ENCODE measurements around the gene ANXA1.
"Not testable (repeated sequence)": the region's sequence is repeated elsewhere in the genome, so short reads cannot be mapped to it uniquely, and the experiment has no call there.

Gene ANXA1, protein sequence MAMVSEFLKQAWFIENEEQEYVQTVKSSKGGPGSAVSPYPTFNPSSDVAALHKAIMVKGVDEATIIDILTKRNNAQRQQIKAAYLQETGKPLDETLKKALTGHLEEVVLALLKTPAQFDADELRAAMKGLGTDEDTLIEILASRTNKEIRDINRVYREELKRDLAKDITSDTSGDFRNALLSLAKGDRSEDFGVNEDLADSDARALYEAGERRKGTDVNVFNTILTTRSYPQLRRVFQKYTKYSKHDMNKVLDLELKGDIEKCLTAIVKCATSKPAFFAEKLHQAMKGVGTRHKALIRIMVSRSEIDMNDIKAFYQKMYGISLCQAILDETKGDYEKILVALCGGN

GRCh38 chr9:73151653-73152542, at the start of gene ANXA1:
Gene ANXA1 (plus strand): TSS chr9:73151865. CDS start chr9:73158536, 6,671 bp downstream.
- Histone ChIP-seq H3K4me3 (ENCODE audit: low read depth, low read length) (peak within 1 kb of the TSS; percentile 94), H2AFZ (ENCODE audit: low read length, unreplicated experiment) (no peak within 1 kb of the TSS), H3K27ac (ENCODE audit: low read depth, low read length) (peak within 1 kb of the TSS; percentile 95), H3K79me2 (ENCODE audit: control insufficient read depth, insufficient read depth, low read length, unreplicated experiment) (peaks cover 58% of the 10 kb centered on the region), H3K27me3 (ENCODE audit: insufficient read depth, low read length) (no peaks in the 10 kb centered on the region), H3K4me1 (ENCODE audit: control insufficient read depth, insufficient read depth, low read length, unreplicated experiment) (peaks cover 57% of the 10 kb centered on the region), H3K36me3 (ENCODE audit: insufficient read depth, low read length) (peaks cover 29% of the 10 kb centered on the region)

DNA sequence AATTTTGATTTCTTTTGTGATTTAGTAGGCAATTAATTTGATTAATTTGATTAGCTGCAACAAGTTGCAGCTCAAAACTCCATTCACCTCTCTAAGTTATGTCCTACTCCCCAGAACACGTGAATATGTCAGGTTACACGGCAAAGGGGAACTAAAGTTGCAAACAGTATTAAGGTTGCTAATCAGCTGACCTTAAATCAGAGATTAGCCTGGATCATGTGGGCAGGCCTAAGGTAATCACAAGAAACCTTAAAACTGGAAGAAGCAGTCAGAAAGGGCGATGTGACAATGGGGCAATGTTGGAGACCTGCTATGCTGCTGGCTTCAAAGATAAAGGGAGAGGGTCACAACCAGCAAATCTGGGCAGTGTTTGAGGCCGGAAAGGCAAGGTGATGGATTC, 47.3 kb upstream of the ANXA1 start:
- no peaks in the 10 kb centered on the region for H3K36me3 ChIP-seq (ENCODE audit: insufficient read depth, low read length)
- H3K27ac ChIP-seq (ENCODE audit: low read depth, low read length) = no peak overlapping the region
- no peak overlapping the region for H2AFZ ChIP-seq (ENCODE audit: low read length, unreplicated experiment)

DNA sequence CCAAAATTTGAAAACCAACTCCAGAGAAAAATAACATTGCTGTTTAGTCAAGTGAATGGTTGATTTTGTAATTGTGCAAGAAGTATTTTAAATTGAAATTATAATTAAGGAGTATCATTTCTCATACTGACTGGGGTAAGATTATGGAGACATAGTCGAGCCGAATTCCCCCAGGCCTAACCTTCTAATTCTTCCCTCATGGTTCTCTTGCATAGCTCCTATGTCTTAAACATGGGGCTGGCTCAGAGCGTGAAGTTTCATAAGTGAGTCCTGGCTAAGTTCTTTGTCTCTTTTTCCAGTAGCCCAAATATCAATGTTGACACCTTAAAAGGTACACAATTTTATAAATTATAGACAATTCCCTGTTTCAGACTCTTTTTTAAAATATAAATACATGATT, 46.7 kb upstream of the ANXA1 start:
- peaks cover 4% of the 10 kb centered on the region for H3K4me1 ChIP-seq (ENCODE audit: control insufficient read depth, insufficient read depth, low read length, unreplicated experiment)
- no peaks in the 10 kb centered on the region for H3K79me2 ChIP-seq (ENCODE audit: control insufficient read depth, insufficient read depth, low read length, unreplicated experiment)
- no peaks in the 10 kb centered on the region for H3K27me3 ChIP-seq (ENCODE audit: insufficient read depth, low read length)
- H3K36me3 ChIP-seq (ENCODE audit: insufficient read depth, low read length) = no peaks in the 10 kb centered on the region
- H2AFZ ChIP-seq (ENCODE audit: low read length, unreplicated experiment) = no peak overlapping the region
- no peak overlapping the region for H3K4me3 ChIP-seq (ENCODE audit: low read depth, low read length)
- no peak overlapping the region for H3K27ac ChIP-seq (ENCODE audit: low read depth, low read length)

More for the DNA sequence above, 47.3 kb upstream of the ANXA1 start:
- no peaks in the 10 kb centered on the region for H3K79me2 ChIP-seq (ENCODE audit: control insufficient read depth, insufficient read depth, low read length, unreplicated experiment)
- peaks cover 4% of the 10 kb centered on the region for H3K4me1 ChIP-seq (ENCODE audit: control insufficient read depth, insufficient read depth, low read length, unreplicated experiment)
- no peaks in the 10 kb centered on the region for H3K27me3 ChIP-seq (ENCODE audit: insufficient read depth, low read length)
- H3K4me3 ChIP-seq (ENCODE audit: low read depth, low read length) = no peak overlapping the region

DNA sequence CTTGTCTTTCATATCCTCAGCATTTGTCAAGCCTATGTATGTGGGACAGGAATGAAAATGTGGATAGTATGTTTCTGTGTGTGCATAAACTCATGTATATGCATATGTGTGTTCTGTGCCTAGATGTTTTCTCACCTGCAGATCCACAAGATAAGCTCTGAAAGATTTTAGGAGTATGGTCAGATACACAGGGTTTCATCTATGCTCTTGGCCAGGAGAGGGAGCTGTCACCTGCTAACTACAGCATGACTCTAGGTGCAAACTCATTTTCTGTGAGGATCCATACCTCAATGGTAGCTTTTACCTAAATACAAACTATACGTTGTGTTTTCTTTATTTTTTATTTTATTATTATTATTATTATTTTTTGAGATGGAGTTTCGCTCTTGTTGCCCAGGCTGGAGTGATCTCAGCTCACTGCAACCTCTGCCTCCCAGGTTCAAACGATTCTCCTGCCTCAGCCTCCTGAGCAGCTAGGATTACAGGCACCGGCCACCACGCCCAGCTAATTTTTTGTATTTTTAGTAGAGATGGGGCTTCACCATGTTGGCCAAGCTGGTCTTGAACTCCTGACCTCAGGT, 44.1 kb upstream of the ANXA1 start:
- not testable (repeated sequence) for H2AFZ ChIP-seq (ENCODE audit: low read length, unreplicated experiment); H3K27me3 ChIP-seq (ENCODE audit: insufficient read depth, low read length); H3K4me3 ChIP-seq (ENCODE audit: low read depth, low read length)

DNA sequence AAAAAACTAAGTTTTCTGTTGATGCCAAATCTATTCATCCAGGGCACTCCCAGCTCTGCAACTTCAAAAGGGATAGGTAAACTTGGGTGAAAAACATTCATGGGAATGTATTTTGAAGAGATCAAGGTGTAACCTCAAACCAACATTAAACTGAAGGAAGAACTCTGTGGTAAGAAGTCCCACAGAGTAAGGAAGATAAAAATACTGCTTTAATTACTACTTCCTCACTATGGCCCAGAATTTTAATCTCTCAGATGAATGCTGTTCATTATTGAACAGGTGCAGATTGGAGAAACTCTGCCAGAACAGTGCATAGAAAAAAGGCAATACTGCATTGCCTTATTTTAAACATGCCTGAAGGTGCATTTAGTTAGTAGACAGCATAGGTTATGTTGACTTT, 37.6 kb upstream of the ANXA1 start:
- Histone ChIP-seq H2AFZ (ENCODE audit: low read length, unreplicated experiment) (no peak overlapping the region), H3K4me3 (ENCODE audit: low read depth, low read length) (no peak overlapping the region), H3K27ac (ENCODE audit: low read depth, low read length) (no peak overlapping the region), H3K79me2 (ENCODE audit: control insufficient read depth, insufficient read depth, low read length, unreplicated experiment) (no peaks in the 10 kb centered on the region), H3K27me3 (ENCODE audit: insufficient read depth, low read length) (no peaks in the 10 kb centered on the region), H3K4me1 (ENCODE audit: control insufficient read depth, insufficient read depth, low read length, unreplicated experiment) (peaks cover 31% of the 10 kb centered on the region), H3K36me3 (ENCODE audit: insufficient read depth, low read length) (no peaks in the 10 kb centered on the region)

More for the DNA sequence above, 44.1 kb upstream of the ANXA1 start:
- H3K27ac ChIP-seq (ENCODE audit: low read depth, low read length); H3K79me2 ChIP-seq (ENCODE audit: control insufficient read depth, insufficient read depth, low read length, unreplicated experiment); H3K4me1 ChIP-seq (ENCODE audit: control insufficient read depth, insufficient read depth, low read length, unreplicated experiment); H3K36me3 ChIP-seq (ENCODE audit: insufficient read depth, low read length): not testable (repeated sequence)

DNA sequence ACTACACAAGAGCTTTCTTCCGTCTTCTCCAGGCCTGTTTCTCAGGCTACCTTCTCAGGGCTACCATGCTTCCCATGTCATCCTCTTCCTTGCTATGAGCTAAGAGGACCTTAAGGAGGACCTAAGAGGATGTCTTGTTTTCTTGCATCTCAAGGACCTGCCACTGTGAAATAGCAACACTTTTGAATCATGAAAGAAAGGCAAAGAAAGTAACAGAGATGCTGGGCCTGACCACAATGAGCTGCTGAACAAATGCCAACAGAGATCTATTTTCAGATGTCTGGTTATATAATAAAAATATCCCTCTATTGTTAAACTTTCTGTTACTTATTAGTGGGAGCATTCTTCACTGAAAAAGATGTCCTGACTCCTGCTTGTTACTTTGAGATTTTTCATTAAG, 36.7 kb upstream of the ANXA1 start:
- no peaks in the 10 kb centered on the region for H3K27me3 ChIP-seq (ENCODE audit: insufficient read depth, low read length)
- H3K36me3 ChIP-seq (ENCODE audit: insufficient read depth, low read length) = no peaks in the 10 kb centered on the region
- H2AFZ ChIP-seq (ENCODE audit: low read length, unreplicated experiment) = no peak overlapping the region
- H3K79me2 ChIP-seq (ENCODE audit: control insufficient read depth, insufficient read depth, low read length, unreplicated experiment) = no peaks in the 10 kb centered on the region
- no peak overlapping the region for H3K27ac ChIP-seq (ENCODE audit: low read depth, low read length)
- H3K4me1 ChIP-seq (ENCODE audit: control insufficient read depth, insufficient read depth, low read length, unreplicated experiment) = peaks cover 34% of the 10 kb centered on the region
- no peak overlapping the region for H3K4me3 ChIP-seq (ENCODE audit: low read depth, low read length)

- Histone ChIP-seq H3K27ac (ENCODE audit: low read depth, low read length) (peak overlapping the region; percentile 53), H3K4me3 (ENCODE audit: low read depth, low read length) (0 out of 2 replicates have a peak overlapping the region, but pooled peaks have one; percentile 6), H3K36me3 (ENCODE audit: insufficient read depth, low read length) (no peaks in the 10 kb centered on the region), H3K4me1 (ENCODE audit: control insufficient read depth, insufficient read depth, low read length, unreplicated experiment) (peaks cover 34% of the 10 kb centered on the region), H3K27me3 (ENCODE audit: insufficient read depth, low read length) (no peaks in the 10 kb centered on the region), H3K79me2 (ENCODE audit: control insufficient read depth, insufficient read depth, low read length, unreplicated experiment) (no peaks in the 10 kb centered on the region), H2AFZ (ENCODE audit: low read length, unreplicated experiment) (peak overlapping the region; percentile 47)
Observed at GRCh38 chr9:73116031-73116430, 35.6 kb upstream of the ANXA1 start.

- 0 out of 2 replicates have a peak overlapping the region, but pooled peaks have one; percentile 53 for H3K27ac ChIP-seq (ENCODE audit: low read depth, low read length)
- no peaks in the 10 kb centered on the region for H3K79me2 ChIP-seq (ENCODE audit: control insufficient read depth, insufficient read depth, low read length, unreplicated experiment)
- no peaks in the 10 kb centered on the region for H3K36me3 ChIP-seq (ENCODE audit: insufficient read depth, low read length)
- peaks cover 34% of the 10 kb centered on the region for H3K4me1 ChIP-seq (ENCODE audit: control insufficient read depth, insufficient read depth, low read length, unreplicated experiment)
- no peak overlapping the region for H3K4me3 ChIP-seq (ENCODE audit: low read depth, low read length)
- no peaks in the 10 kb centered on the region for H3K27me3 ChIP-seq (ENCODE audit: insufficient read depth, low read length)
- peak overlapping the region; percentile 47 for H2AFZ ChIP-seq (ENCODE audit: low read length, unreplicated experiment)
Observed at GRCh38 chr9:73116880-73117279, 34.8 kb upstream of the ANXA1 start.

DNA sequence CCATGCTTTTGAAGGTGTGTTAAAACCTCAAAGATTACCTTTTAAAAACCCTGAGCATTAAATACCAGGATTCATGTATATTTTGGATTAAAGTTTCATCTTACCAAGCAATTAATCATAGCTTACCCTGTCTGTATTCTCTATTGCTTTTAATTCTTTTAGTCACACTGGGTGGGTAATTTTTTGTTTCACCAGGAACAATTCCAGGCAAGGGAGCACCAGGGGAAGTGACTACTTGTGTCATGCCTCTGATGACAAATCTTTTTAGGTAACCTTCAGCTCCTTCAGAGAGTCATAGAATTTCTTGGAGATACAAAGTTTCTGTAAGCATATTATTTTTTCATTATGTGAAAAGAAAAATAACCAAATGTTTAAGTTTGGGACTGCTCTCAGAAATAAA, 33.4 kb upstream of the ANXA1 start:
- Histone ChIP-seq H3K4me1 (ENCODE audit: control insufficient read depth, insufficient read depth, low read length, unreplicated experiment) (peaks cover 34% of the 10 kb centered on the region), H3K4me3 (ENCODE audit: low read depth, low read length) (no peak overlapping the region), H3K36me3 (ENCODE audit: insufficient read depth, low read length) (no peaks in the 10 kb centered on the region), H3K79me2 (ENCODE audit: control insufficient read depth, insufficient read depth, low read length, unreplicated experiment) (no peaks in the 10 kb centered on the region), H2AFZ (ENCODE audit: low read length, unreplicated experiment) (peak overlapping the region; percentile 10), H3K27me3 (ENCODE audit: insufficient read depth, low read length) (no peaks in the 10 kb centered on the region), H3K27ac (ENCODE audit: low read depth, low read length) (peak overlapping the region; percentile 84)

- Histone ChIP-seq H3K4me1 (ENCODE audit: control insufficient read depth, insufficient read depth, low read length, unreplicated experiment) (peaks cover 34% of the 10 kb centered on the region), H3K27ac (ENCODE audit: low read depth, low read length) (peak overlapping the region; percentile 84), H3K27me3 (ENCODE audit: insufficient read depth, low read length) (no peaks in the 10 kb centered on the region), H3K79me2 (ENCODE audit: control insufficient read depth, insufficient read depth, low read length, unreplicated experiment) (no peaks in the 10 kb centered on the region), H3K4me3 (ENCODE audit: low read depth, low read length) (peak overlapping the region; percentile 24; the same call in 1 of the 2 replicates), H3K36me3 (ENCODE audit: insufficient read depth, low read length) (no peaks in the 10 kb centered on the region), H2AFZ (ENCODE audit: low read length, unreplicated experiment) (no peak overlapping the region)
Observed at GRCh38 chr9:73118898-73119554, 32.6 kb upstream of the ANXA1 start.

Data from ACC112 (cell line).